ENCODE measurements around the gene CD300C. TPM values are rescaled to one million over a fixed set of nuclear protein-coding genes. Genes with fewer than 3 reads are reported as not detected.

The CD300C gene
- total RNA-seq, 2 donors from 2014 or later = 0.25 TPM; not detected in 1

GRCh38 chr17:74544991-74545842 lies 698 bp downstream of the CD300C start:
- Mint-ChIP-seq H3K27ac (no peak overlapping the region), H3K9me3 (no peaks in the 10 kb centered on the region), H3K36me3 (no peaks in the 10 kb centered on the region)
- no peak for DNase-seq (ENCODE audit: low spot score in 2 of 2)
- no peak for ATAC-seq

- no peaks in the 10 kb centered on the region for H3K9me3 Mint-ChIP-seq
- H3K36me3 Mint-ChIP-seq = no peaks in the 10 kb centered on the region
- no peak overlapping the region for H3K27ac Mint-ChIP-seq
- DNase-seq (ENCODE audit: low spot score in 2 of 2) (no peak), ATAC-seq (no peak)
These were observed 1.8 kb downstream of the CD300C start for GRCh38 chr17:74543891-74544760.

- Mint-ChIP-seq H3K9me3 (no peaks in the 10 kb centered on the region), H3K36me3 (no peaks in the 10 kb centered on the region), H3K27ac (no peak overlapping the region)
- ATAC-seq (no peak), DNase-seq (ENCODE audit: low spot score in 2 of 2) (no peak)
These were observed 2.5 kb downstream of the CD300C start for GRCh38 chr17:74543406-74543805.

GRCh38 chr17:74542727-74543383 lies 3.1 kb downstream of the CD300C start:
- DNase-seq (ENCODE audit: low spot score in 2 of 2) = no peak
- ATAC-seq = no peak
- Mint-ChIP-seq H3K36me3 (no peaks in the 10 kb centered on the region), H3K9me3 (no peaks in the 10 kb centered on the region), H3K27ac (no peak overlapping the region)

GRCh38 chr17:74542166-74542565 lies 3.7 kb downstream of the CD300C start:
- H3K27ac Mint-ChIP-seq = peak overlapping the region in 1 of 2 donors; percentile 12
- no peaks in the 10 kb centered on the region for H3K9me3 Mint-ChIP-seq
- H3K36me3 Mint-ChIP-seq = no peaks in the 10 kb centered on the region
- DNase-seq (ENCODE audit: low spot score in 2 of 2) (no peak), ATAC-seq (no peak)

- H3K27ac Mint-ChIP-seq = no peak overlapping the region
- H3K36me3 Mint-ChIP-seq = no peaks in the 10 kb centered on the region
- H3K9me3 Mint-ChIP-seq = no peaks in the 10 kb centered on the region
- DNase-seq (ENCODE audit: low spot score in 2 of 2) = no peak
- no peak for ATAC-seq
These were observed 4.5 kb downstream of the CD300C start for GRCh38 chr17:74541176-74542111.

- DNase-seq (ENCODE audit: low spot score in 2 of 2) (no peak), ATAC-seq (no peak)
- Mint-ChIP-seq H3K27ac (no peak overlapping the region), H3K9me3 (no peaks in the 10 kb centered on the region), H3K36me3 (no peaks in the 10 kb centered on the region)
These were observed 6.6 kb downstream of the CD300C start for GRCh38 chr17:74539281-74539820.

GRCh38 chr17:74536890-74537289 lies 9.0 kb downstream of the CD300C start:
- Mint-ChIP-seq H3K27ac (peak overlapping the region in 1 of 2 donors; percentile 10), H3K9me3 (no peaks in the 10 kb centered on the region), H3K36me3 (no peaks in the 10 kb centered on the region)
- no peak for ATAC-seq
- DNase-seq (ENCODE audit: low spot score in 2 of 2) = no peak

- peak in 1 of 2 donors; percentile 48 for ATAC-seq
- no peaks in the 10 kb centered on the region for H3K36me3 Mint-ChIP-seq
- H3K9me3 Mint-ChIP-seq = no peaks in the 10 kb centered on the region
- H3K27ac Mint-ChIP-seq = no peak overlapping the region
- no peak for DNase-seq (ENCODE audit: low spot score in 2 of 2)
These were observed 13.8 kb downstream of the CD300C start for GRCh38 chr17:74532115-74532514.

GRCh38 chr17:74531231-74531761 lies 14.6 kb downstream of the CD300C start, which contains the start of gene CD300LB:
CD300LB (minus strand) TSS chr17:74531475; CDS start chr17:74531350, 125 bp downstream.
- ATAC-seq = no peak
- DNase-seq (ENCODE audit: low spot score in 2 of 2) = no peak
- no peaks in the 10 kb centered on the region for H3K36me3 Mint-ChIP-seq
- H3K9me3 Mint-ChIP-seq = no peaks in the 10 kb centered on the region
- no peak within 1 kb of the TSS for H3K27ac Mint-ChIP-seq

- Mint-ChIP-seq H3K36me3 (no peaks in the 10 kb centered on the region), H3K9me3 (no peaks in the 10 kb centered on the region), H3K27ac (no peak overlapping the region)
- no peak for ATAC-seq
- no peak for DNase-seq (ENCODE audit: low spot score in 2 of 2)
These were observed 15.1 kb downstream of the CD300C start for GRCh38 chr17:74530831-74531150.

GRCh38 chr17:74529243-74529642 lies 16.7 kb downstream of the CD300C start:
- Mint-ChIP-seq H3K9me3 (no peaks in the 10 kb centered on the region), H3K36me3 (no peaks in the 10 kb centered on the region), H3K27ac (no peak overlapping the region)
- DNase-seq (ENCODE audit: low spot score in 2 of 2) = no peak
- no peak for ATAC-seq

GRCh38 chr17:74528491-74529199 lies 17.3 kb downstream of the CD300C start:
- peak; percentile 46 to 50 for ATAC-seq
- Mint-ChIP-seq H3K9me3 (no peaks in the 10 kb centered on the region), H3K36me3 (peaks cover 0 to under 1% of the 10 kb centered on the region in 2 donors), H3K27ac (no peak overlapping the region)
- DNase-seq (ENCODE audit: low spot score in 2 of 2) = no peak

GRCh38 chr17:74527756-74528155 lies 18.2 kb downstream of the CD300C start:
- no peak overlapping the region for H3K27ac Mint-ChIP-seq
- H3K36me3 Mint-ChIP-seq = peaks cover 0 to 8% of the 10 kb centered on the region in 2 donors
- ATAC-seq = no peak
- peaks cover 0 to 6% of the 10 kb centered on the region in 2 donors for H3K9me3 Mint-ChIP-seq
- DNase-seq (ENCODE audit: low spot score in 2 of 2) = no peak

GRCh38 chr17:74527081-74527480 lies 18.8 kb downstream of the CD300C start:
- H3K9me3 Mint-ChIP-seq = peaks cover 0 to 6% of the 10 kb centered on the region in 2 donors
- peaks cover 0 to 8% of the 10 kb centered on the region in 2 donors for H3K36me3 Mint-ChIP-seq
- no peak for ATAC-seq
- H3K27ac Mint-ChIP-seq = no peak overlapping the region
- no peak for DNase-seq (ENCODE audit: low spot score in 2 of 2)
